ENCODE measurements around the gene CALHM1. TPM values are rescaled to one million over a fixed set of nuclear protein-coding genes. Genes with fewer than 3 reads are reported as not detected.

Gene CALHM1
- total RNA-seq, 1 experiment from 2014 or later = not detected

DNA sequence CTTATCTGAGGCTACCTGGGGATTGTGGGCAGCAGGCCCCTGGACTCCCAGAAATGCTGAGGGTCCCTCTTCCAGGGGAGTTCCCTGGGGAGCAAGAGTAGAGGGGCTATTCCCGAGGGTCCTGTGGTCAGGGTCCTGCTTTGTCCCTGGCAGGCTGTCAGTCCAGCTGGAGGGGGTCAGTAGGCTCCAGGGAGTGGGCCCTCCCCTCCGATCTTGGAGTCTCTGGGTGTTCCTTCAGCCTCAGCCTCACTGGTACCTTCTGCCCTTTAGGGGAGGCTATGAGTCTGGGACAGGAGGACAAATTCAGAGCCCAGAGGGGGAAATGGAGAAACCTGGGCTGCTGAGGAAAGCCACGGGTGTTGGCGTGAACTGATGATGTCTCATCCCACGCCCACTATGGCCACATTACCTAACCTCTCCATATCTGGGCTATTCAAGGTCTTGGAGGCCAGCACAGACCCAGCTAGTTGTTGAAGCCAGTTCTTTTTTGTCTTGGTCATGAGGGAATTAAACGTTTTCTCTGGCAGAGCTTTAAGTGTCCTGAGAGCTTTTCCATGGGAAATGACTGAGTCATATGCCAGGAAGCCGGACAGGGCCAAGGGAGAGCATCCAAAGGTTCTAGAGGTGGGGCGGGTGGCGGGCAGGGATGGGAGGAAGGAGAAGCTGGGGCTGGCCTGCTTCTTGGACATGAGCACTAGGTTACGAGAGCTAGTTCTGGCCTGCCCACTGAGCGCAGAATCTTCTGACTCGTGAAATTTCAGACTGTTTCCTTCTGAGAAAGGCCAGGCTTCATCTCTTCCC, 12.7 kb downstream of the CALHM1 start:
- H3K36me3 ChIP-seq (ENCODE audit: control insufficient read depth, insufficient read depth, low read length) = peaks cover 7% of the 10 kb centered on the region
- no peak for TF ChIP-seq CTCF (IDR thresholded peaks at IDR 0.05; ENCODE audit: insufficient read depth in 1 of 2, low read depth in 1 of 2, low read length in 1 of 2, severe bottlenecking in 1 of 2, unreplicated experiment in 1 of 2)
- H3K4me1 ChIP-seq = no peaks in the 10 kb centered on the region
- TSS peak; percentile 60 for BruUV-seq (replicated peaks)
- CTCF ChIA-PET = no interaction called here
- no peaks in the 10 kb centered on the region for H3K9me3 Mint-ChIP-seq (ENCODE audit: unreplicated experiment)
- DNase-seq = no peak
- H3K27ac Mint-ChIP-seq (ENCODE audit: unreplicated experiment) = no peak overlapping the region
- H3K27me3 ChIP-seq (replicated peaks; ENCODE audit: control insufficient read depth, insufficient read depth, low read length) = no peaks in the 10 kb centered on the region
- no peaks in the 10 kb centered on the region for H3K9me3 ChIP-seq
- no peak overlapping the region for H3K4me3 Mint-ChIP-seq (ENCODE audit: unreplicated experiment)
- POLR2A ChIA-PET = no interaction called here
- intact Hi-C loops (cut with micrococcal nuclease; ENCODE audit: unreplicated experiment) = no loop called here
- H3K27me3 Mint-ChIP-seq (ENCODE audit: insufficient read depth, unreplicated experiment) = no peaks in the 10 kb centered on the region
- no peaks in the 10 kb centered on the region for H3K4me1 Mint-ChIP-seq (ENCODE audit: low read depth, unreplicated experiment)
- peaks cover 46% of the 10 kb centered on the region for H3K36me3 Mint-ChIP-seq (ENCODE audit: insufficient read depth, unreplicated experiment)
- no peak overlapping the region for H3K4me3 ChIP-seq (ENCODE audit: low read depth, low read length)

- POLR2A ChIA-PET = no interaction called here
- H3K9me3 ChIP-seq = no peaks in the 10 kb centered on the region
- Mint-ChIP-seq H3K4me1 (ENCODE audit: low read depth, unreplicated experiment) (no peaks in the 10 kb centered on the region), H3K27ac (ENCODE audit: unreplicated experiment) (no peak overlapping the region), H3K4me3 (ENCODE audit: unreplicated experiment) (no peak overlapping the region), H3K36me3 (ENCODE audit: insufficient read depth, unreplicated experiment) (peaks cover 52% of the 10 kb centered on the region), H3K27me3 (ENCODE audit: insufficient read depth, unreplicated experiment) (no peaks in the 10 kb centered on the region), H3K9me3 (ENCODE audit: unreplicated experiment) (no peaks in the 10 kb centered on the region)
- no peak overlapping the region for H3K4me3 ChIP-seq (ENCODE audit: low read depth, low read length)
- BruUV-seq (replicated peaks) = no TSS peak
- no peaks in the 10 kb centered on the region for H3K4me1 ChIP-seq
- CTCF ChIA-PET = no interaction called here
- no peaks in the 10 kb centered on the region for H3K27me3 ChIP-seq (replicated peaks; ENCODE audit: control insufficient read depth, insufficient read depth, low read length)
- DNase-seq = no peak
- H3K36me3 ChIP-seq (ENCODE audit: control insufficient read depth, insufficient read depth, low read length) = peaks cover 8% of the 10 kb centered on the region
- TF ChIP-seq CTCF (IDR thresholded peaks at IDR 0.05; ENCODE audit: insufficient read depth in 1 of 2, low read depth in 1 of 2, low read length in 1 of 2, severe bottlenecking in 1 of 2, unreplicated experiment in 1 of 2) = no peak
- intact Hi-C loops (cut with micrococcal nuclease; ENCODE audit: unreplicated experiment) = no loop called here
These were observed 13.3 kb downstream of the CALHM1 start for GRCh38 chr10:103445366-103445765.

GRCh38 chr10:103444478-103444877, 14.2 kb downstream of the CALHM1 start:
- H3K9me3 Mint-ChIP-seq (ENCODE audit: unreplicated experiment) = no peaks in the 10 kb centered on the region
- CTCF ChIA-PET = no interaction called here

More at GRCh38 chr10:103444478-103444877, 14.2 kb downstream of the CALHM1 start:
- Histone ChIP-seq H3K27me3 (replicated peaks; ENCODE audit: control insufficient read depth, insufficient read depth, low read length) (no peaks in the 10 kb centered on the region), H3K4me3 (ENCODE audit: low read depth, low read length) (no peak overlapping the region), H3K36me3 (ENCODE audit: control insufficient read depth, insufficient read depth, low read length) (peaks cover 8% of the 10 kb centered on the region), H3K9me3 (no peaks in the 10 kb centered on the region), H3K4me1 (no peaks in the 10 kb centered on the region)
- TF ChIP-seq CTCF (IDR thresholded peaks at IDR 0.05; ENCODE audit: insufficient read depth in 1 of 2, low read depth in 1 of 2, low read length in 1 of 2, severe bottlenecking in 1 of 2, unreplicated experiment in 1 of 2) = no peak
- H3K4me1 Mint-ChIP-seq (ENCODE audit: low read depth, unreplicated experiment) = no peaks in the 10 kb centered on the region
- no peak overlapping the region for H3K27ac Mint-ChIP-seq (ENCODE audit: unreplicated experiment)
- intact Hi-C loops (cut with micrococcal nuclease; ENCODE audit: unreplicated experiment) = no loop called here
- no peaks in the 10 kb centered on the region for H3K27me3 Mint-ChIP-seq (ENCODE audit: insufficient read depth, unreplicated experiment)
- no peak overlapping the region for H3K4me3 Mint-ChIP-seq (ENCODE audit: unreplicated experiment)
- POLR2A ChIA-PET = no interaction called here
- peaks cover 61% of the 10 kb centered on the region for H3K36me3 Mint-ChIP-seq (ENCODE audit: insufficient read depth, unreplicated experiment)
- DNase-seq = no peak
- BruUV-seq (replicated peaks) = no TSS peak
